LHCN-M2 (cell line): Measurements from ENCODE around the gene HOMER3. TPM values are rescaled to one million over a fixed set of nuclear protein-coding genes. Genes with fewer than 3 reads are reported as not detected.
"Not testable (repeated sequence)": the region's sequence is repeated elsewhere in the genome, so short reads cannot be mapped to it uniquely, and the experiment has no call there.

Experiments used
- DNase-seq: peaks from one replicate; pipeline ENCODE4 v3.0.0-alpha.2; 2012; ENCODE audit warnings: low read depth
- total RNA-seq: library from RNA; depleted of rRNA; stranded (reverse); fragments of >200 nt; gene quantifications from 2 replicates; pipeline ENCODE4 v1.2.3, GENCODE V29; 2014

Gene HOMER3
- total RNA-seq, 1 experiment from 2014 or later, result 188 TPM

- DNase-seq, result not testable (repeated sequence)
Observed at GRCh38 chr19:18902519-18902918, 38.5 kb downstream of the HOMER3 start.

- no peak for DNase-seq
Observed at GRCh38 chr19:18901491-18901890, 39.5 kb downstream of the HOMER3 start.

GRCh38 chr19:18900700-18901481 is 40.1 kb downstream of the HOMER3 start:
- DNase-seq, result no peak

GRCh38 chr19:18899624-18900560 is 41.1 kb downstream of the HOMER3 start:
- DNase-seq, result no peak

- no peak for DNase-seq
Observed at GRCh38 chr19:18898607-18899408, 42.2 kb downstream of the HOMER3 start.

GRCh38 chr19:18898081-18898606 is 42.9 kb downstream of the HOMER3 start:
- no peak for DNase-seq

GRCh38 chr19:18897094-18898029 is 43.7 kb downstream of the HOMER3 start:
- no peak for DNase-seq

GRCh38 chr19:18896421-18896841 is 44.6 kb downstream of the HOMER3 start:
- DNase-seq, result no peak

- DNase-seq, result no peak
Observed at GRCh38 chr19:18895824-18896341, 45.1 kb downstream of the HOMER3 start, which contains the start of gene CERS1. CERS1 (minus strand) TSS chr19:18896158; CDS start chr19:18896072, 86 bp downstream.

- DNase-seq, result peak; percentile 50
Observed at GRCh38 chr19:18895038-18895823, 45.8 kb downstream of the HOMER3 start.

- peak; percentile 65 for DNase-seq
Observed at GRCh38 chr19:18894254-18895037, 46.6 kb downstream of the HOMER3 start.

- no peak for DNase-seq
Observed at GRCh38 chr19:18893587-18894253, 47.3 kb downstream of the HOMER3 start.

GRCh38 chr19:18889949-18890745 is 50.9 kb downstream of the HOMER3 start:
- no peak for DNase-seq

GRCh38 chr19:18886972-18887371 is 54.0 kb downstream of the HOMER3 start:
- no peak for DNase-seq

- no peak for DNase-seq
Observed at GRCh38 chr19:18883526-18884304, 57.3 kb downstream of the HOMER3 start.

- DNase-seq, result no peak
Observed at GRCh38 chr19:18881491-18881890, 59.5 kb downstream of the HOMER3 start.
